GM11168 (cell line): ENCODE data around the gene PIGQ.

Experiments
- in situ Hi-C: fragments of 300-500 bp; cut with MboI; formaldehyde crosslinking; loops from one replicate; pipeline ENCODE4 v1.12.0; 2022; ENCODE audit warnings: low sequenced_read_pairs; ENCODE audit not compliant: unreplicated experiment

Gene PIGQ

GRCh38 chr16:569445-570254 is at the start of gene PIGQ:
PIGQ (plus strand) TSS chr16:569968; CDS start chr16:574075, 4,107 bp downstream.
- in situ Hi-C loops = no loop called here

DNA sequence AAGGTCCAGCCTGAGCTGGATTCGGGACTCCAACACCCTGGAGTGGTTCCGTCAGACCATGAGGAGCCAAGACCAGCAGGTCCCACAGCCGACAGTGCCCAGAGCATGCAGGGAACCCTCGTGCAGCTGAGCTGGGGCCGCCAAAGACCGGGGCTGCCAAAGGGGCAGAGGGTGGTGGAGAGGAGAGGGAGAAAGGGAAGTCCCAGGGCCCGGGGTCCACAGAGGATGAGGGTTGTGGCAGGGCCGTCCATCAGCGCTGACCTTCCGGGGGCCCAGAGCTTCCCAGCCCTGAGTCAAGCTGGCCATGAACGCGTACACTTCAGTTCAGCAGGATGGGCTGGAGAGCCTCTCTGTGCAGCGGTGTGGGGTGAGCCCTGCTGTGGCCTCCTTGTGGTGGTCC is 48.9 kb upstream of the PIGQ start:
- in situ Hi-C loops = no loop called here

DNA sequence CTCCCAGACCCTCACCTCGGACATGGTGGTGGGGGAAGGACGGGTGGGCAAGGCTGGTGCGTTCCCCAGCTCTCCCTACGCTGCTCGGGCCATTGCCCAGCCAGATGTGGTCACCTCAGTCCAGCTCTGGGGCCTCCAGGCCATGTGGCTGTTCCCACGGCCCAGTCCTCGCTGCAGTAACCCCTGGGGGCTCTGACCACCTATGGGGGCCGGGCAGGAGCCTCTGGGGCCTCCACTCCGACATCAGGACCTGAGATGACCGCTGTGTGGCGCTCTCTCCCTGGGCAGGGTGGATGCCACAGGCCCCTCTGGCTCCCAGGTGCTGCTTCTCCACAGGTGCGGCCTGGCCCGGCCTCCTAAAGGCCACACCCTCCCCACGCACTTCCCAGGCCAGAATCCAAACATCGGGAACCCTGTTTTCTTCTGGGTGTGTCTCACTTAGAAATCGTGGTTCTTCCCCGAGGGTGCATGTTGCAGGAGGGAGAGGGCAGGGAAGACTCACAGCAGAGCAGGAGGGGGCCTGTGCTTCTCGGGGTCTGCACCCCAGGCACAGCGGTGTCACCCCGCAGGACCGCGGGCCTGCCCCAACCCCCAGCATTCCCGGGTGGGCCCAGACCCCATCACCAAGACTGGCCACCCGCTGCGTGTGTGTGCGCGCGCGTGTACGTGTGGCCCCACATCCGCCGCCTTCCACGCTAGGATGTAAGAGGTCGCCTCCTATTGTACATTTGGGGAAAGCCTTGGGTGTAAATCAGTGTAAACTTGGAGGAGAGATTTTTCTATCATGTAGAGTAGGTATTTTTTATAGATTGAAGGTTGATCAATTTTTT is 48.2 kb upstream of the PIGQ start:
- in situ Hi-C loops = no loop called here

- in situ Hi-C loops = no loop called here
Measured at GRCh38 chr16:522320-523096, 47.3 kb upstream of the PIGQ start.

- in situ Hi-C loops = no loop called here
Measured at GRCh38 chr16:523097-523741, 46.5 kb upstream of the PIGQ start.

- in situ Hi-C loops = no loop called here
Measured at GRCh38 chr16:524274-525040, 45.3 kb upstream of the PIGQ start.

- in situ Hi-C loops = no loop called here
Measured at GRCh38 chr16:525123-525519, 44.6 kb upstream of the PIGQ start.

DNA sequence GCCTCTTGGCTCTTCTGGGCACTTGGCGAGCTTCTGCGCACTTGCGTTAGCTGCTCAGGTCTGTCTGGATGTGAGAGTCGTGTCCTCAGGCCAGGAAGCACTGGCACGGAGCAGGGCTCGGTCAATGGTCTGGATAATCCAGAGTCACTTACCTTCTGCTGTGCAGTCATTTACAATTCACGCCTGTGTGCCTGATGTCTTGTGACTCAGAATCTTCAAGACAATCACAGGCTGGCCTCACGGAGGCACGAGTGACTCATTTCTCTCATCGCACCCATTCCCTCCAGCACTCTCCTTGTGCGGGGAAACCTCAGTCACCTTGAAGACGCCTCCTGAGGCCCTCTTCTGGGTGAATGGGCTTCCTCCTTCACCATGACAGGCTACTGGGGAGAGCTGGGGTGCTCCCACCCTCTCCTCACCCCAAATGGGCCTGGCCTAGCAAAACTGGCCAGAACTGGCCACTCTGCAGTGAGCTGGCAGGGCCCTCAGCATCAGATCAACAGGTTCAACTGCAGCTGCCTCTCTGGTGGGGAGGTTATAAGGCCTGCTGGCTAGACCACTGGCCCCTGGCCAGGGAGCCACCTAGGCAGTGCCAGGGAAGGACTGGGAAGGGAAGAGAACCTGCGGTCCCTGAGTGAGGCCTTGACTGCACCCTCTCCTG is 44.1 kb upstream of the PIGQ start:
- in situ Hi-C loops = no loop called here

DNA sequence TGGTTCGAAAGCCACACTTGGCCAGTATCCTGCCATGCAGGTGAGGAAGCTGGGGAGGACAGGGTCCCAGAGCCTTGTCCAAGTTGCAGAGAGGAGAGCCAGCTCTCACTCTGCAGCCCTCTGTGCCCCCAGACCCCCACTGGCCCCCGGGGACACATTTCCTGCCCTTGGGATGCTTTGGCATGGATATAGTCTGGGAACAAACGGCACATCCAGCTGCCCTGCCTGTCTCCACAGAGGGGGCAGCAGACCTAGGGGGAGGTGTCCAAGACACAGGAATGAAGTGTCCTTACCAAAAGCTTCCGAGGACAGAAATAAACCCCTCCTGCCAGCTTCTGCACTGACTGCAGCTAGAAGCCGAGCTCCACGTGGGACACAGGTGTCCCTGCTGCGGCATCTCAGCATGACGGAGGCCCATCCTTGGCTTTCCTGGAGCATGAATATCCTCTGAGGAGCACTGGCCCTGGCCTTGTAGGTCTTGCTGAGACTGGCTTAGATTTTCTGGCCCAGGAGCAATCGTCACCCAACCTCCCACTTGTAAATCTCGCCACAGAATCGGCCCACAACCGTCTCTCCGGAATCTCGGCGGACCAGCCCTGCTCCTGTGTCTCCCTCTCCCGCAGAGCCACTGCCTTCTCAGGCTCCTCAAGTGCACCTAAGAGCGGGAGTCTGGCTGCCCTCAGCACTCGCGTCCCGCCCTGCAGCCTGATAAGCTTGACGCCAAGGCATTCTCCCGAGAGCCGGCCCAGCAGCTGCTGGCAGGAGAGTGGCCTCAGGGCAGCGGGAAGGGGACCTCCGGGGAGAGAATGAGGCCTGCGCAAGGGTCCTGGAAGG is 43.4 kb upstream of the PIGQ start:
- in situ Hi-C loops = no loop called here

GRCh38 chr16:527015-527903 is 42.5 kb upstream of the PIGQ start, which contains the start of gene CAPN15:
CAPN15 (plus strand) TSS chr16:527712; CDS start chr16:546839, 19,127 bp downstream.
- in situ Hi-C loops = no loop called here

DNA sequence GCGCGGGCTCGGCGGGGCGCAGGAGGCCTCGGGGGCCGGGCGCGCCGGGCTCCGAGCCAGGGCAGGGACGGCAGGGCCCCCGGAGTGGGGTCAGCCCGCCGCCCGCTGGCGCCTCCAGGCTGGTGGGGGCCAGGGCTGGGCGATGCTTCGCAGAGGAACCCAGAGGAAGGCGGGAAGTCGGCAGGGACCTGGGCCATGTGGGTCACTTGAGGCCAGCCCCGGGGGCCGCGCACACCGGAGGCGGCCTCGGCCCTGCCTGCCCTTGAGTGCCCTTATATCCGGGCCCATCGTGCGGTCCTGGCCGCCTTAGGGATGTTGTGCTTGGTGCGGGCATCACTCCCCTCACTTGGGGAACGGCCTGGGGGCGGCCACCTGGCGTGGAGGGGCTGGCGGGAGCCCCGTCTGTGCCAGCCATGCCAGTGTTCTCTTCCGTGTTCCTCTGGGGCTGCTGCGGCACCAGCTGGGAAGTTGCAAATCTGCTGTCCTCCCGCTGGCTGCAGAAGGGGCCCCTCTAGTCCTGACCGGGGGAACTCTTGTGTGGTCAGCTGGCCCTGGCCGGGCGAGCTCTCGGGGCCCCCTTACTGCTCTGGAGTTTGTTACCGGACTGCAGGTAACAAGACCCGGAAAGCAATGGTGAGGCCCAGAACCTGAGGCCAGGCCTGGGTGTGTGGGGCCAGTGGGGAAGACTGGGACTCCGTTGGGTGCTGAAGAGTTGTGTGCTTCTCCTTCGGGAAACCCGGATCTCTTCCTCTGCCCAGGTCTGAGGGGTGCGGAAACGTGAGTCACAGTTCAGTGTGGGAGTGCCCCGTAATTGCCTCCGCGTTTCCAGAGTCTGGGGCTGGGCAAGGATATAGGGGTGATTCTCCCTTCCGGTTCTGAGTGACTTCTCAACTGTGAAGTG is 41.4 kb upstream of the PIGQ start:
- in situ Hi-C loops = no loop called here

DNA sequence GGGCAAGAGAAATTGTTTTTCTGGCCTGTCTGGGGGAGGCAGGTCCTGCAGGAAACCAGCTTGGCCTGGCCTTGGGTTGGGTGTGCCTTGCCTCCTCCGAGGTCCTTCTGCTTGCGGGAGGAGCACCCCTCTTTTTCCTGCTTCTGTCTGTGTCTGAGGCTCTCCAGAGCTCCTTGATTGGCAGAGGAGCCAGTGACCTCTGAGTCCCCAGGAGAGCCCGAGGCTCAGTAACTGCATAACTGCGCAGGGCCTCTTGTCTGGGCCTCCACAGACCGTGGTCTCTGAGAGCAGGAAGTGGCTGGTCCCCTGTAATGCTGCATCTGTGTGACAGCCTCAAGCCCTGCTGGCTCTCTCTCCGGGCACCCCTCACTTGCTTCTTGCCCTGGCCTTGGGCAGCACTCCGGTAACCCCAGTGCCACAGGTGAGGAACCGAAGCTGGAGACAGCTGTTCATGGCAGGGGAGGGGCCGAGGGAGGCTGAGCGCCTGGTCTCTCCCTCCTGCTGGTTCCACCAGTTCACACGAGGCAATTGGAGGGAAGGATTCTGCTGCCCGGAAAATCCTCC is 40.7 kb upstream of the PIGQ start:
- in situ Hi-C loops = no loop called here

- in situ Hi-C loops = no loop called here
Measured at GRCh38 chr16:530111-530817, 39.5 kb upstream of the PIGQ start.

- in situ Hi-C loops = no loop called here
Measured at GRCh38 chr16:531494-532125, 38.2 kb upstream of the PIGQ start.
